Fibroblast of upper back skin (primary cell): ENCODE results near the gene SCYGR6.
"Not testable (repeated sequence)": the region's sequence is repeated elsewhere in the genome, so short reads cannot be mapped to it uniquely, and the experiment has no call there.

ENCODE experiments used
- DNase-seq: peaks from one replicate; pipeline ENCODE4 v3.0.0-alpha.2; 2013

SCYGR6 gene

GRCh38 chr2:227724394-227725039 lies at the start of gene SCYGR6:
SCYGR6 (minus strand) TSS chr2:227724757; CDS start chr2:227724757, 0 bp downstream.
- DNase-seq, result no peak

- DNase-seq, result no peak
Observed at GRCh38 chr2:227774011-227774624, 49.6 kb upstream of the SCYGR6 start.

DNA sequence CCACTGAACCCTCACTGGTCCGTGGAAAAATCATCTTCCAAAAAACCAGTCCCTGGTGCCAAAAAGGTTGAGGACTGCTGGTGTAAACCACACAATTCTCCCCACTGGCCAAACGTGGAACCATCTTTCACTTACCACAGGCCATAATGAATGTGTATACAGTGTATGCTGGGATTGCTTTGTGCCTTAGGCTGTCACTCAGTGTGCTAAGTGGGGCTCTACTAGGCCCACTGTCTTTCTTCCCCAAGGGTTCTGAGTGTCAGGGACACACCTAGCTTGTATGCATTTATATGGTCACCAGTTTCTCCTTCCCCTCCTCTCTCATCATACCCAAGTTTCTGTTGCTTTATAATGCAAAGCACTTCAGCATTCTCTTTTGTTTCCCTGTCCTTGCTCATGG lies 48.4 kb upstream of the SCYGR6 start:
- DNase-seq, result peak; percentile 14

GRCh38 chr2:227772197-227772661 lies 47.7 kb upstream of the SCYGR6 start:
- no peak for DNase-seq

DNA sequence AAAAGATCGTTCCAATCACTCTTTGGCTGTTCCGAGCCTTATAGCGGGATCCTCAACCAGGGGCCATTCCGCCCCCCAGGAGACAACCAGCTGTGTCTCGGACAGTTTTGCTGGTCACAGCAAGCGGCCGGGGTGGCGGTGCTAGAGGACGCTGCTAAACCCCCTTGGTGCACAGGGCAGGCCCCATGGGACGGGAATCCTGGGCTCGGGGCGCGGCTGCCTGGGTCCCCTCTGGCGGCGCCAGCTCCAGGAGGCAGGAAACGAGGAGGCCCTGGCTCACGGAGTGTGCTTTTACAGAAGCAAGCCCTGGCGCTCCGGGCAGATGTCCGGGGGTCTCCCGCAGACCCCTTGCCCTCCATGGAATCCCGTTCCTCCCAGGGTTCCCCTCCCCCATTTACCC lies 43.3 kb upstream of the SCYGR6 start:
- no peak for DNase-seq

- peak; percentile 72 for DNase-seq
Observed at GRCh38 chr2:227766373-227766883, 41.9 kb upstream of the SCYGR6 start.

GRCh38 chr2:227765788-227766372 lies 41.3 kb upstream of the SCYGR6 start:
- no peak for DNase-seq

DNA sequence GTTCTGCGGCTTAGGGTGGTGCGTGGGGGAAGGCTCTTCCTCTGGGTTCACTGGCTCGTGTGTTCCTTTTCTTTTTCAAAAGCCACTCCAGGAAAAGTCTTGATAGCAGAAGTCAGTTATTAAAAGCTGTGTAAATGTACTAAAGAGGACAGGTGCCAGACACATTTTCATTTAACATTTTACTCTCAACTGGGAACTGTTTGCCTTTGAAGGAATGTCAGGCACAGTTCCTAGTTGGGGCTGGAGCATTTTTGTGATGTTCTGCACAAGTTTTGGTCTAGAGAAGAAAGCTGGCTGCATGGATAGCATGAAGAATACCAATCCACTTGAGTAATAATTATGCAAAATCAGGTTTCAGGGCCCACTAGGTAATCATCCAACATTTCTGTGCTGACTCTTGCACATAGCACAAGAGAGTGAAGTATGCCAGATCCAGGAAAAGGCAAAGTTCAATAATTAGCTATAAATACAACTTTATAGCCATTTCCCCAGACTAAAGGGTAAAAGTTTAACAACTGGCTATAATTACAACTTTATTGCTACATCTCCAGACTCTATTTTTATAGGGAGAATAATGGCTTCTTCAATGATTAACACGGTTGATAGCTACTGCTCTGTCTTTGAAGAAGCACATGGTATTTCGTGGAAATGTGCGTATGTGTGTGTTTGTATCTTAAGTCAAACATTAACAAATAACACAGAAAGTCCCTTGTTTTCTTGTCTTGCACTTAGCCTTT lies 37.4 kb upstream of the SCYGR6 start:
- DNase-seq, result no peak

DNA sequence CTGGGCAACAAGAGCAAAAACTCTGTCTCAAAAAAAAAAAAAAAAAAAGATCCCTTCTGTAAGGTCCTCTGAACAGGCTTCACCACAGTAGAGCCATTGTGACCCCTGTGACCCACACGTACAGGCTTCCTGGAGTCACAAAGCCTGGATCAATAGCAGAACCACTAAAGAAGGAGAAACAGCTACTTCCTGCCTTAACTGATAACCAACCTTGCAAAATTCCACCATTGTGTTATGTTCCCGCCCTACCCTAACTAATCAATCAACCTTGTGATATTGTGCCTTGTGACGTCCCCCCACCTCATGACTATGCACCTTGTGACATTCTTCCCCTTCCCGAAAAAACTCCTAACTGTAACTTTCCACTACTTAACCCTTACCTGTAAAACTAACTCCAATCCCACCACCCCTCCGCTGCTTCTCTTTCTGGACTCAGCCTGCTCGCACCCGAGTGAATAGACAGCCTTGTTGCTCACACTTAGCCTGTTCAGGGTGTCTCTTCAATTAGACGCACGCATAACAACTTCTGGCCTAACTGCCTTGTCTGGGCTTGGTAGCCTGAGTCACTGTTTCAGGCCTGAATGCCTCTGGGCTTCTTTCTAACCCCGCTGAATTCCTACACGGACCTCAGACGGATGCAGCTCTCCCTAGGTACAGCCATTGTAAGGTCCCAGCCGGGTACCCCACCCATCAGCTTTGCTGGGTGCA lies 35.0 kb upstream of the SCYGR6 start:
- DNase-seq, result no peak

- DNase-seq, result not testable (repeated sequence)
Observed at GRCh38 chr2:227756261-227756660, 31.7 kb upstream of the SCYGR6 start.

DNA sequence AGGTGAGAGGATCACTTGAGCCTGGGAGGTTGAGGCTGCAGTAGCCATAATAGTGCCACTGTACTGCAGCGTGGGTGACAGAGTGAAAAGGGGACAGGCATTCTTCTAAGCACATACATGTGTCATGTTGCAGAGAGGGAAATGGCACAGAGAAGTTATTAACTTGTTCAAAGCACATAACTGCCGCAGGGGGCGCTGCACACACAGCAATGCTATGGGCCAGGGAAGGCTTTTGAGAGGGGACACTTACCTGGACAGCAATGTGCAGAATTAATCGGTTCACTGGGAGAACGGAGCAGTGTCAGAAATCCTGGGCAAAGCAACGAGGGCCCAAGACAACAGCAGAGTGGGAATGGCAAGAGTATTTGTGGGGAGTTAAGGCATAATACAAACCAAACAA lies 23.5 kb upstream of the SCYGR6 start:
- no peak for DNase-seq

DNA sequence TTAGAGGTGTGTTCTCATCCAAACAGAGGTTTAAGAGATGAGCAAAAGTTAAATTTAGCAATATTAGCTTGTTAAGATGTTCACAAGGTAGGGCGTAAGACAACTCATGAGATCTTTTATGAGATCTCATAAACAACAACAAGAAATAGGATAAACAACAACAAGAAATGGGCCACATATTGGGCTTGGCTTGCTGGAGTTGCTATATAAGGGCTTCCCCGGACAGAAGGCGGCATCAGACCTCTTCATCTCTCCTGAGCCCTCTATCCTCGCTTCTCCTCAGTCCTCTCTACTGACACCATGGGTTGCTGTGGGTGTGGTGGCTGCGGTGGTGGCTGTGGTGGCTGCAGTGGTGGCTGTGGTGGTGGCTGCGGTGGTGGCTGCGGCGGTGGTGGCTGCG lies 21.0 kb upstream of the SCYGR6 start, which contains the start of gene SCYGR8:
Gene SCYGR8, plus strand, starts transcription at position 301 of the 400 bp plus-strand sequence. Its CDS starts 0 bp downstream, at position 301.
- DNase-seq, result no peak

- not testable (repeated sequence) for DNase-seq
Observed at GRCh38 chr2:227740705-227741104, 16.1 kb upstream of the SCYGR6 start.

DNA sequence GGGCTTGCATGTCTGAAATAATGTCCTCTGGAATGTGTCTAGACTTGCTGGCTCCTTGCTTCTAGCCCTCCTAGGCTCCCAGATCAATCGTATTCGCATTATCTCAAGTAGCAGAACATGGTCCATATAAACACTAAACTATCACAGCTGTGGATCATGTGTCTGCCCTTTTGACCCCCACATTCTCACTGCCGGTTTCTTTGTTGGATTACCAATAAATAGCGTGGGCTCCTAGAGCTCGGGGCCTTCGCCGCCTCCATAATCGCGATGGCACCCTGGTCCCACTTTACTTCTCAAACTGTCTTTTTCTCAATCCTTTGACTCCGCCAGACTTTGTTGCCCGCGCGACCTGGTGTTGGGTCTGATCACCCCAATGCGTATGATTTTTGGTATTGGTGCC lies 14.8 kb upstream of the SCYGR6 start:
- DNase-seq, result no peak

GRCh38 chr2:227728035-227728434 lies 3.5 kb upstream of the SCYGR6 start, which contains the start of gene SCYGR7:
SCYGR7 (plus strand) TSS chr2:227728335; CDS start chr2:227728335, 0 bp downstream.
- no peak for DNase-seq

- not testable (repeated sequence) for DNase-seq
Observed at GRCh38 chr2:227722821-227723220, 1.7 kb downstream of the SCYGR6 start.

DNA sequence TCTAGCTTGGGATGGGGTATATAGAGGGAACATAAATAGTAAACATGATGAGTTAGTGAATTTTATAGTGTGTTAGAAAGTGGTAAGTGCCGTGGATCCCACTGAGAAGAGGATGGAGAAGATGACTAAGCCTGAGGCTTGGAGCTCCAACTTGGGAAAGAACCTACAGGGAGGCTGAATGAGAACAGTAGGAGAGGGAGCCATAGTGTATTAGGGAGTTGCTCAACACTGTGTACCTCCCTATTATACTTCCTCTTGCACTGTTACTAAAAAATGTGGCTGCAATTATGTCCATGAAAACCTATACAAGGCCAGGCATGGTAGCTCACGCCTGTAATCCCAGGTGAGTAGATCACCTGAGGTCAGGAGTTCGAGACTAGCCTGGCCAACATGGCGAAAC lies 3.9 kb downstream of the SCYGR6 start:
- DNase-seq, result no peak

- no peak for DNase-seq
Observed at GRCh38 chr2:227719641-227720040, 4.9 kb downstream of the SCYGR6 start.

GRCh38 chr2:227717687-227718567 lies 6.6 kb downstream of the SCYGR6 start, which contains the start of gene SLC19A3:
SLC19A3 (minus strand) TSS chr2:227718028; CDS start chr2:227702318, 15,710 bp downstream.
- peak; percentile 75 for DNase-seq

DNA sequence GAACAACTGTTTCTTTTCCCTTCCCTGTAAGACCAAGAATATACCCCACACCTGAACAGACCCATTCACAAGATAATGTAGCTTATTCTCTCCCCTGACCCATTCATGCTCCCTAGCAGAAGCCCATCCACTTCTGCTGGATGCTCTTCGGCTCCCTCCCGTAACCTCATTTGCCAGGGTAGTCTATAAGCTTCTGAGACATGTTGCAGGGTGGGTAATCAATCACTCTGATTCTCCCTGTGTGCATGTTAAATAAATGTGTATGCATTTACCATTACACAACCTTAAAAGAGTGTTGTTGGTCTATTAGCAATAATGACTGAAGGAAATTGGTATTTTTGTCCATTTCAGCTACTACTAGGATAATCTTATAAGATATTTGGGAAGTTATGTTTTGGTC lies 8.1 kb downstream of the SCYGR6 start:
- DNase-seq, result no peak

DNA sequence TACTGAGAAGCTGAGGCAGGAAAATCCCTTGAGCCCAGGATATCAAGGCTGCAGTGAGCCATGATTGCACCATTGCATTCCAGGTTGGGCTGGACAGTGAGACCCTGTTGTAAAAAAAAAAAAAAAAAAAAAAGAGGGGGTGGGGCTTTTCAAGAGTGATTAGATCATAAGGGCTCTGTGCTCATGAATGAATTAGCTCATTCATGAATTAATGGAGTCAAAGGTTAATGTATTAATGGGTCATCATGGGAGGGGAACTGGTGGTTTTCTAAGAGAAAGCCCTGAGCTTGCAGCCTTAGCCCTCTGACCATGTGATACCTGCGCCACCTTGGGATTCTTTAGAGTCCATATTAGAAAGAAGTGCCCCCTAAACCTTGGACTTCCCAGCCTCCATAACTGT lies 11.3 kb downstream of the SCYGR6 start:
- no peak for DNase-seq
